Cardiac muscle cell (in vitro differentiated cells and primary cell): Measurements from ENCODE around the gene MYOC. TPM values are rescaled to one million over a fixed set of nuclear protein-coding genes. Genes with fewer than 3 reads are reported as not detected.

Source experiments
- DNase-seq, 2 donors: peaks; one replicate each; pipeline versions ENCODE4 v3.0.0 to v3.0.0-alpha.2; 2010 to 2017; ENCODE audit warnings: low read depth in 1 of 2, low spot score in 1 of 2
- H3K27ac ChIP-seq: fragments of 200-600 bp; sonication (generic); 2 replicates; pipeline ENCODE4 v1.5.1; 2016
- H3K27me3 ChIP-seq: fragments of 200-600 bp; sonication (generic); 2 replicates; pipeline ENCODE4 v1.6.0; 2016; ENCODE audit warnings: control low read depth
- H3K36me3 ChIP-seq: fragments of 200-600 bp; sonication (generic); 2 replicates; pipeline ENCODE4 v1.5.1; 2016; ENCODE audit warnings: control low read depth
- H3K4me1 ChIP-seq: fragments of 200-600 bp; sonication (generic); 2 replicates; pipeline ENCODE4 v1.8.1; 2017; ENCODE audit warnings: low read depth, mild to moderate bottlenecking, mixed run types
- H3K4me3 ChIP-seq: fragments of 200-600 bp; sonication (generic); 2 replicates; pipeline ENCODE4 v1.5.1; 2016; ENCODE audit warnings: mild to moderate bottlenecking
- H3K9me3 ChIP-seq: fragments of 200-600 bp; sonication (generic); 2 replicates; pipeline ENCODE4 v1.5.1; 2017; ENCODE audit warnings: low read depth, mild to moderate bottlenecking, control low read depth
- polyA plus RNA-seq: library from polyadenylated mRNA; unstranded; fragments of >200 nt; fragmentation: Nextera tagmentation; extraction: Ambion mirVana; gene quantifications from 2 replicates; pipeline ENCODE4 v1.2.1, GENCODE V29; 2016
- total RNA-seq: library from RNA; depleted of rRNA; stranded (reverse); fragments of >200 nt; gene quantifications from 2 replicates; pipeline ENCODE4 v1.2.3, GENCODE V29; 2016
- TF ChIP-seq, protein P1 (sequence below): IDR thresholded peaks from 2 replicates; pipeline ENCODE4 v1.5.1; 2012; ENCODE audit warnings: low read depth, mild to moderate bottlenecking, low read length

MYOC gene
- total and polyA plus RNA-seq, 2 experiments from 2014 or later: 0.12 TPM; not detected in 1

- Histone ChIP-seq H3K36me3 (peaks cover 13% of the 10 kb centered on the region), H3K9me3 (no peaks in the 10 kb centered on the region), H3K27ac (no peak overlapping the region), H3K4me3 (no peak overlapping the region), H3K4me1 (no peaks in the 10 kb centered on the region), H3K27me3 (no peaks in the 10 kb centered on the region)
- TF ChIP-seq, protein P1, sequence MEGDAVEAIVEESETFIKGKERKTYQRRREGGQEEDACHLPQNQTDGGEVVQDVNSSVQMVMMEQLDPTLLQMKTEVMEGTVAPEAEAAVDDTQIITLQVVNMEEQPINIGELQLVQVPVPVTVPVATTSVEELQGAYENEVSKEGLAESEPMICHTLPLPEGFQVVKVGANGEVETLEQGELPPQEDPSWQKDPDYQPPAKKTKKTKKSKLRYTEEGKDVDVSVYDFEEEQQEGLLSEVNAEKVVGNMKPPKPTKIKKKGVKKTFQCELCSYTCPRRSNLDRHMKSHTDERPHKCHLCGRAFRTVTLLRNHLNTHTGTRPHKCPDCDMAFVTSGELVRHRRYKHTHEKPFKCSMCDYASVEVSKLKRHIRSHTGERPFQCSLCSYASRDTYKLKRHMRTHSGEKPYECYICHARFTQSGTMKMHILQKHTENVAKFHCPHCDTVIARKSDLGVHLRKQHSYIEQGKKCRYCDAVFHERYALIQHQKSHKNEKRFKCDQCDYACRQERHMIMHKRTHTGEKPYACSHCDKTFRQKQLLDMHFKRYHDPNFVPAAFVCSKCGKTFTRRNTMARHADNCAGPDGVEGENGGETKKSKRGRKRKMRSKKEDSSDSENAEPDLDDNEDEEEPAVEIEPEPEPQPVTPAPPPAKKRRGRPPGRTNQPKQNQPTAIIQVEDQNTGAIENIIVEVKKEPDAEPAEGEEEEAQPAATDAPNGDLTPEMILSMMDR: no peak
- DNase-seq: no peak
Measured at GRCh38 chr1:171596705-171597104, 55.8 kb downstream of the MYOC start.

DNA sequence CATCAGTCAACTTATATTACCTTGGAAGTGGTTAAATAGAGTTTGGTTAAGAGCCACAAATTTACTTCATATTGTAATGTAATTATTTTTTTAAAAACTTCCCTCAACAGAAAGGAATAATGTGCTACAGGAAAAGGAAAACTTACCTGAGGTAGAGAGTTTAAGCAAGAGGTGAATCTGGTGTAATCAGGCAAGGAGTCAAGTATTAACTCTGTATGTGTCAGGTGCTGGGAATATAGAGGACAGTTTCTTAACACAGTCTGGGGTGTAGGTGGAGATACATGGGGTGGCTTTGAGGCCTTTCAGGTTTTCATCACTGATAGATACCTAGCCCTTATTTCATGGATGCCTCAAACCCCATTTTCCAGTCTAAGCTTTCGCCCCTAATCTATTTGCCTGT is 56.4 kb downstream of the MYOC start:
- no peak for DNase-seq
- H3K4me3 ChIP-seq: no peak overlapping the region
- no peaks in the 10 kb centered on the region for H3K9me3 ChIP-seq
- peaks cover 17% of the 10 kb centered on the region for H3K36me3 ChIP-seq
- H3K4me1 ChIP-seq: no peaks in the 10 kb centered on the region
- no peak overlapping the region for H3K27ac ChIP-seq
- TF ChIP-seq, protein P1: no peak
- H3K27me3 ChIP-seq: no peaks in the 10 kb centered on the region

DNA sequence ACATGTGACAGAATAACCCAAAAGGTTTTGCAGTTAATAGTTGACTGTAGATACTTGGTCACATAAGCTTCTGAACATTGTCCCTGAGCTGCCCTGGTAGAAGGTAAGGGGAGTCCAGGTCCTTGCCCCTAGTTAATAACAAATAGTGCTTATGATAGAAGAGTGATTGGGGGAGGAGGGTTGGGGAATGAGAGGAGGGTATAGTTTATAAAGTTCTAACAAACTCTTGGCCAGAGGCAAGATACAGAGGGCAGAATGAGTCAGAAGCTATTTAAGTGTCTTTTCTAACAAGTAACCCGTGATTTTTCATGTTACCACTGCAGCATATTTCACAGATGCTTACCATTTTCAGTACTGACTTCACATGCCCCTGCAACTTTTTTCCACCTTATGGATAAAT is 57.2 kb downstream of the MYOC start:
- Histone ChIP-seq H3K27ac (no peak overlapping the region), H3K9me3 (no peaks in the 10 kb centered on the region), H3K4me1 (no peaks in the 10 kb centered on the region), H3K27me3 (no peaks in the 10 kb centered on the region), H3K36me3 (peaks cover 25% of the 10 kb centered on the region), H3K4me3 (no peak overlapping the region)
- no peak for DNase-seq
- TF ChIP-seq, protein P1: no peak

DNA sequence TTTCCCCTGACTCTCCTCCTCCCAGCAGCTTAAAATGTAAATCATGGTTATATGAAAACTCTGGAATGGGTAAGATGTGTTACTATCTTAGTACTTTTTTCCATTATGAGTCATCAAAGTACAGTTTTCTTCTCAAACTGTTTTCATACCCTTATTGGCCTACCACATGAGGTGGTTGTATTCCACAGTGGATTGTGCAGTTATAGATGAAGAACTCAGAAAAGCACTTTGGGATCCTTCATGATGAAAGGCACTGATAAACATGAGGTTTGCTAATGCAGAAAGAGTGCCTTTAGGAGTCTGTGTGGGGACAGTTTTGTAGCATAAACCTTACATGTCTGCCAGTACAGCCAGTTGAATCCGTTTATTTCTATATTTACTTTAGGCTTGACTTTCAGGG is 62.5 kb downstream of the MYOC start:
- TF ChIP-seq, protein P1: no peak
- Histone ChIP-seq H3K9me3 (no peaks in the 10 kb centered on the region), H3K4me1 (no peaks in the 10 kb centered on the region), H3K27me3 (no peaks in the 10 kb centered on the region), H3K27ac (no peak overlapping the region), H3K36me3 (peaks cover 65% of the 10 kb centered on the region), H3K4me3 (no peak overlapping the region)
- peak in 1 of 2 donors; percentile 36 for DNase-seq

- no peak for DNase-seq
- TF ChIP-seq, protein P1: no peak
- Histone ChIP-seq H3K4me1 (no peaks in the 10 kb centered on the region), H3K36me3 (peaks cover 78% of the 10 kb centered on the region), H3K4me3 (no peak overlapping the region), H3K27me3 (no peaks in the 10 kb centered on the region), H3K27ac (no peak overlapping the region), H3K9me3 (no peaks in the 10 kb centered on the region)
Measured at GRCh38 chr1:171588230-171588629, 64.3 kb downstream of the MYOC start.

- Histone ChIP-seq H3K4me1 (no peaks in the 10 kb centered on the region), H3K4me3 (no peak overlapping the region), H3K27me3 (no peaks in the 10 kb centered on the region), H3K36me3 (peaks cover 83% of the 10 kb centered on the region), H3K27ac (no peak overlapping the region), H3K9me3 (no peaks in the 10 kb centered on the region)
- DNase-seq: no peak
- TF ChIP-seq, protein P1: no peak
Measured at GRCh38 chr1:171585715-171586114, 66.8 kb downstream of the MYOC start.
